Endothelial cell of umbilical vein (primary cell): ENCODE data around the gene CLEC16A. TPM values are rescaled to one million over a fixed set of nuclear protein-coding genes. Genes with fewer than 3 reads are reported as not detected.

ENCODE experiments used
- BruUV-seq: library from RNA; stranded (reverse); fragments of 400-500 nt; replicated peaks from 2 replicates; lab custom pipeline; 2021; lab: Mats Ljungman, UMichigan
- CTCF ChIA-PET: fragments of 300-600, 350-600 bp; sonication (Branson Sonifier 250); formaldehyde crosslinking; loops from one replicate; lab custom pipeline; 2021; ENCODE audit warnings: antibody characterized with exemption, inconsistent platforms; lab: Charles Lee
- POLR2A ChIA-PET: fragments of 300-600, 350-600 bp; sonication (Branson Sonifier 250); formaldehyde crosslinking; loops from one replicate; lab custom pipeline; 2021; ENCODE audit warnings: antibody characterized with exemption, inconsistent platforms; lab: Charles Lee
- DNase-seq: peaks from one replicate; pipeline ENCODE4 v3.0.0-alpha.2; 2011; ENCODE audit warnings: low read depth, low spot score
- FAIRE-seq: peaks from 2 replicates; lab custom pipeline; 2011; peaks lifted over from hg19 to GRCh38; lab: Jason Lieb, UNC
- H2AFZ ChIP-seq: 2 replicates; pipeline ENCODE4 v1.6.0; 2012; ENCODE audit warnings: low read depth, low read length, control low read depth, inconsistent platforms
- H3K27ac ChIP-seq: 2 replicates; pipeline ENCODE4 v1.5.1; 2011; ENCODE audit warnings: low read depth, mild to moderate bottlenecking, control low read depth, low read length, moderate library complexity; ENCODE audit not compliant: insufficient read depth
- H3K27me3 ChIP-seq, 2 experiments: 2 replicates each; pipeline versions ENCODE4 v1.6.0 to v1.6.1; 2011; ENCODE audit warnings: low read length in 2 of 2, mixed read lengths in 1 of 2; ENCODE audit not compliant: control insufficient read depth in 2 of 2, insufficient read depth in 2 of 2
- H3K36me3 ChIP-seq, 2 experiments: 2 replicates in 1 of 2; 3 replicates in 1 of 2; pipeline ENCODE4 v1.5.1; 2011; ENCODE audit warnings: low read length in 2 of 2, mild to moderate bottlenecking in 1 of 2, moderate library complexity in 1 of 2; ENCODE audit not compliant: control insufficient read depth in 2 of 2, insufficient read depth in 2 of 2; ENCODE audit errors: extremely low read depth in 1 of 2
- H3K4me1 ChIP-seq: 3 replicates; pipeline ENCODE4 v1.5.1; 2011; ENCODE audit warnings: mild to moderate bottlenecking, low read length; ENCODE audit not compliant: control insufficient read depth, insufficient read depth; ENCODE audit errors: extremely low read depth
- H3K4me2 ChIP-seq: 2 replicates; pipeline ENCODE4 v1.6.1; 2011; ENCODE audit warnings: low read length, control low read depth, mixed read lengths; ENCODE audit not compliant: insufficient read depth
- H3K4me3 ChIP-seq, 3 experiments: fragments of 200-600 bp in 1 of 3; sonication (generic), shearing (Covaris generic) in 1 of 3; replicated peaks in 1 of 3; 2 replicates each; pipeline ENCODE4 v1.5.1; 2011 to 2016; ENCODE audit warnings: control low read depth in 3 of 3, low read length in 3 of 3, mild to moderate bottlenecking in 2 of 3, inconsistent platforms in 1 of 3, low read depth in 1 of 3, moderate library complexity in 1 of 3; ENCODE audit not compliant: insufficient read depth in 1 of 3
- H3K79me2 ChIP-seq: 2 replicates; pipeline ENCODE4 v1.6.0; 2012; ENCODE audit warnings: low read length, inconsistent platforms; ENCODE audit not compliant: control insufficient read depth, insufficient read depth
- H3K9ac ChIP-seq: replicated peaks from 2 replicates; pipeline ENCODE3; 2011; ENCODE audit warnings: low read length, control low read depth; ENCODE audit not compliant: insufficient read depth; ENCODE audit errors: extremely low read depth
- H3K9me1 ChIP-seq: replicated peaks from 3 replicates; pipeline ENCODE4 v1.6.0; 2011; ENCODE audit warnings: mild to moderate bottlenecking, low read length; ENCODE audit not compliant: control insufficient read depth, insufficient read depth; ENCODE audit errors: extremely low read depth
- H3K9me3 ChIP-seq: replicated peaks from 2 replicates; pipeline ENCODE4 v1.5.1; 2012; ENCODE audit warnings: low read length, inconsistent platforms; ENCODE audit not compliant: control insufficient read depth, insufficient read depth
- H4K20me1 ChIP-seq: replicated peaks from 2 replicates; pipeline ENCODE3; 2011; ENCODE audit warnings: mild to moderate bottlenecking, low read length; ENCODE audit not compliant: control insufficient read depth, insufficient read depth; ENCODE audit errors: extremely low read depth
- EZH2 ChIP-seq: IDR thresholded peaks from 2 replicates; pipeline ENCODE4 v1.6.1; 2012; ENCODE audit warnings: borderline replicate concordance, low read depth, mild to moderate bottlenecking, moderate library complexity, low read length, inconsistent platforms; ENCODE audit not compliant: severe bottlenecking
- FOS ChIP-seq: IDR thresholded peaks from 2 replicates; pipeline ENCODE4 v1.6.1; 2011; ENCODE audit warnings: mild to moderate bottlenecking, low read length, moderate library complexity, borderline replicate concordance; ENCODE audit not compliant: insufficient read depth
- GATA2 ChIP-seq: IDR thresholded peaks from 2 replicates; pipeline ENCODE4 v1.7.0; 2011; ENCODE audit warnings: low read depth, mild to moderate bottlenecking, moderate library complexity, mixed read lengths, low read length; ENCODE audit not compliant: insufficient read length, insufficient read depth
- JUN ChIP-seq: IDR thresholded peaks from 2 replicates; pipeline ENCODE4 v1.6.1; 2011; ENCODE audit warnings: borderline replicate concordance, low read depth; ENCODE audit not compliant: insufficient read length, insufficient read depth
- MYC ChIP-seq: IDR thresholded peaks from one replicate; pipeline ENCODE4 v1.6.1; 2011; ENCODE audit warnings: mild to moderate bottlenecking, low read depth, low read length
- POLR2A ChIP-seq: IDR thresholded peaks from 2 replicates; pipeline ENCODE4 v1.6.1; 2012; ENCODE audit warnings: low read depth, mild to moderate bottlenecking, control low read depth, low read length
- POLR2AphosphoS5 ChIP-seq: IDR thresholded peaks from 2 replicates; pipeline ENCODE4 v1.6.1; 2012; ENCODE audit warnings: low read depth, mild to moderate bottlenecking, control low read depth, low read length, moderate library complexity; ENCODE audit not compliant: insufficient read depth
- dilution Hi-C: fragments of 300-500 bp; cut with MboI; formaldehyde crosslinking; loops from one replicate; pipeline ENCODE4 v1.15.0; 2019; ENCODE audit warnings: low sequenced_read_pairs; ENCODE audit not compliant: extremely low pct_ligation_motif_present
- intact Hi-C: fragments of 100-400 bp; cut with micrococcal nuclease; formaldehyde crosslinking; loops from one replicate; pipeline ENCODE4 v1.10.0; 2022
- polyA plus RNA-seq, 4 experiments: library from polyadenylated mRNA; depleted of rRNA in 3 of 4; stranded (reverse) in 3 of 4; unstranded in 1 of 4; fragments of >200 nt; gene quantifications; 2 replicates each; pipeline versions ENCODE4 v1.2.1 to v1.2.3, GENCODE V29; 2011 to 2012; ENCODE audit warnings: missing spikeins in 1 of 4
- total RNA-seq: library from RNA; stranded (reverse); gene quantifications from 2 replicates; pipeline ENCODE4 v1.2.3, GENCODE V29; 2021
- TF ChIP-seq, protein P1 (sequence below), 2 donors: IDR thresholded peaks; 1 replicate in 1 of 2; 2 replicates in 1 of 2; pipeline ENCODE4 v1.5.1; 2011; ENCODE audit warnings: low read length in 2 of 2, mild to moderate bottlenecking in 2 of 2, moderate library complexity in 2 of 2, control low read depth in 1 of 2, inconsistent platforms in 1 of 2, low read depth in 1 of 2; ENCODE audit not compliant: insufficient read depth in 1 of 2; ENCODE audit errors: extremely low read depth in 1 of 2

The CLEC16A gene
- total and polyA plus RNA-seq, 2 donors (not counting 3 experiments of a cell fraction or from before 2014, with no cell fraction given), result 11.4 to 23.3 TPM

GRCh38 chr16:10936272-10936984, 7.9 kb upstream of the CLEC16A start:
- DNase-seq, result no peak
- ChIA-PET POLR2A (no interaction called here), CTCF (interaction anchor here (1.0 to 1.9 kb wide), 5 partner anchors 18 to 318 kb away, joined by 3 to 14 read pairs (median 3); no protein-coding TSS in a partner anchor)
- dilution Hi-C loops (no loop called here), intact Hi-C loops (no loop called here)
- FAIRE-seq, result no peak
- Histone ChIP-seq H3K9me3 (no peaks in the 10 kb centered on the region), H3K79me2 (peaks cover 56% of the 10 kb centered on the region), H2AFZ (no peak overlapping the region), H3K27me3 (no peaks in the 10 kb centered on the region), H3K9ac (no peak overlapping the region), H3K4me1 (peaks cover 46% of the 10 kb centered on the region), H3K4me2 (no peak overlapping the region), H3K36me3 (peaks cover 0 to 11% of the 10 kb centered on the region in 2 experiments), H4K20me1 (peaks cover 5% of the 10 kb centered on the region), H3K27ac (no peak overlapping the region), H3K9me1 (no peaks in the 10 kb centered on the region), H3K4me3 (no peak overlapping the region)
- TF ChIP-seq POLR2A, result no peak
- TF ChIP-seq EZH2, result no peak
- TF ChIP-seq, protein P1, sequence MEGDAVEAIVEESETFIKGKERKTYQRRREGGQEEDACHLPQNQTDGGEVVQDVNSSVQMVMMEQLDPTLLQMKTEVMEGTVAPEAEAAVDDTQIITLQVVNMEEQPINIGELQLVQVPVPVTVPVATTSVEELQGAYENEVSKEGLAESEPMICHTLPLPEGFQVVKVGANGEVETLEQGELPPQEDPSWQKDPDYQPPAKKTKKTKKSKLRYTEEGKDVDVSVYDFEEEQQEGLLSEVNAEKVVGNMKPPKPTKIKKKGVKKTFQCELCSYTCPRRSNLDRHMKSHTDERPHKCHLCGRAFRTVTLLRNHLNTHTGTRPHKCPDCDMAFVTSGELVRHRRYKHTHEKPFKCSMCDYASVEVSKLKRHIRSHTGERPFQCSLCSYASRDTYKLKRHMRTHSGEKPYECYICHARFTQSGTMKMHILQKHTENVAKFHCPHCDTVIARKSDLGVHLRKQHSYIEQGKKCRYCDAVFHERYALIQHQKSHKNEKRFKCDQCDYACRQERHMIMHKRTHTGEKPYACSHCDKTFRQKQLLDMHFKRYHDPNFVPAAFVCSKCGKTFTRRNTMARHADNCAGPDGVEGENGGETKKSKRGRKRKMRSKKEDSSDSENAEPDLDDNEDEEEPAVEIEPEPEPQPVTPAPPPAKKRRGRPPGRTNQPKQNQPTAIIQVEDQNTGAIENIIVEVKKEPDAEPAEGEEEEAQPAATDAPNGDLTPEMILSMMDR (IDR thresholded peaks at IDR 0.05; ENCODE audit: extremely low read depth in 1 of 2, insufficient read depth in 1 of 2, low read depth in 1 of 2, low read length in 2 of 2), result no peak
- TF ChIP-seq POLR2AphosphoS5, result no peak
- TF ChIP-seq MYC, result no peak
- TF ChIP-seq JUN, result no peak
- no peak for TF ChIP-seq FOS
- no peak for TF ChIP-seq GATA2
- no TSS peak for BruUV-seq
